Mesenchymal stem cell (in vitro differentiated cells and primary cell): Measurements from ENCODE around the gene TMEM126B.

Source experiments
- DNase-seq: peaks from one replicate; pipeline ENCODE4 v3.0.0-alpha.2; 2013
- H2AFZ ChIP-seq: one replicate; pipeline ENCODE4 v1.6.1; 2013; ENCODE audit warnings: low read depth, mild to moderate bottlenecking, control low read depth, inconsistent platforms, low read length, moderate library complexity
- H2AK5ac ChIP-seq: 2 replicates; pipeline ENCODE4 v1.6.1; 2013; ENCODE audit warnings: low read length, moderate library complexity, mild to moderate bottlenecking, inconsistent platforms; ENCODE audit not compliant: severe bottlenecking
- H2BK120ac ChIP-seq: one replicate; pipeline ENCODE4 v1.6.1; 2013; ENCODE audit warnings: low read depth, mild to moderate bottlenecking, inconsistent platforms, low read length, moderate library complexity
- H2BK12ac ChIP-seq, 2 experiments: one replicate each; pipeline ENCODE4 v1.6.1; 2013; ENCODE audit warnings: inconsistent platforms in 2 of 2, low read length in 2 of 2, mild to moderate bottlenecking in 2 of 2, moderate library complexity in 2 of 2, control low read depth in 1 of 2
- H2BK15ac ChIP-seq: one replicate; pipeline ENCODE4 v1.6.1; 2013; ENCODE audit warnings: mild to moderate bottlenecking, low read depth, inconsistent platforms; ENCODE audit not compliant: poor library complexity, severe bottlenecking
- H2BK5ac ChIP-seq: 2 replicates; pipeline ENCODE4 v1.6.1; 2013; ENCODE audit warnings: low read depth, mild to moderate bottlenecking, low read length, control low read depth, inconsistent platforms; ENCODE audit not compliant: poor library complexity, severe bottlenecking
- H3K14ac ChIP-seq, 2 experiments: one replicate each; pipeline ENCODE4 v1.6.1; 2013; ENCODE audit warnings: inconsistent platforms in 2 of 2, low read length in 2 of 2, control low read depth in 1 of 2, mild to moderate bottlenecking in 1 of 2, moderate library complexity in 1 of 2
- H3K18ac ChIP-seq, 2 experiments: one replicate each; pipeline ENCODE4 v1.6.1; 2013; ENCODE audit warnings: inconsistent platforms in 2 of 2, low read length in 2 of 2, control low read depth in 1 of 2, low read depth in 1 of 2, mild to moderate bottlenecking in 1 of 2
- H3K23ac ChIP-seq, 2 experiments: one replicate each; pipeline ENCODE4 v1.6.1; 2013; ENCODE audit warnings: inconsistent platforms in 2 of 2, low read length in 2 of 2, mild to moderate bottlenecking in 2 of 2, moderate library complexity in 2 of 2, control low read depth in 1 of 2
- H3K27ac ChIP-seq: 2 replicates; pipeline ENCODE4 v1.5.1; 2013; ENCODE audit warnings: mild to moderate bottlenecking, moderate library complexity, low read length, control low read depth, inconsistent platforms; ENCODE audit not compliant: poor library complexity, severe bottlenecking
- H3K27me3 ChIP-seq, 2 experiments: 2 replicates each; pipeline versions ENCODE4 v1.6.1 to v1.7.0; 2013; ENCODE audit warnings: low read length in 2 of 2, mild to moderate bottlenecking in 2 of 2, moderate library complexity in 2 of 2, control low read depth in 1 of 2, inconsistent platforms in 1 of 2; ENCODE audit not compliant: control insufficient read depth in 1 of 2, insufficient read depth in 1 of 2
- H3K36me3 ChIP-seq, 2 experiments: 2 replicates each; pipeline versions ENCODE4 v1.6.1 to v1.7.0; 2013; ENCODE audit warnings: low read length in 2 of 2, control low read depth in 1 of 2, inconsistent platforms in 1 of 2, low read depth in 1 of 2, mild to moderate bottlenecking in 1 of 2; ENCODE audit not compliant: insufficient read depth in 2 of 2, control insufficient read depth in 1 of 2
- H3K4ac ChIP-seq, 2 experiments: one replicate each; pipeline ENCODE4 v1.6.1; 2013; ENCODE audit warnings: inconsistent platforms in 2 of 2, low read length in 2 of 2, mild to moderate bottlenecking in 2 of 2, moderate library complexity in 2 of 2, control low read depth in 1 of 2, low read depth in 1 of 2
- H3K4me1 ChIP-seq: 2 replicates; pipeline ENCODE4 v1.6.1; 2013; ENCODE audit warnings: low read depth, low read length, control low read depth; ENCODE audit not compliant: control insufficient read depth, insufficient read depth
- H3K4me2 ChIP-seq: 2 replicates; pipeline ENCODE4 v1.6.1; 2013; ENCODE audit warnings: low read length, mild to moderate bottlenecking, inconsistent platforms; ENCODE audit not compliant: poor library complexity, severe bottlenecking
- H3K4me3 ChIP-seq, 2 experiments: 2 replicates each; pipeline versions ENCODE4 v1.5.1 to v1.7.0; 2013; ENCODE audit warnings: low read length in 2 of 2, mild to moderate bottlenecking in 2 of 2, control low read depth in 1 of 2, low read depth in 1 of 2; ENCODE audit not compliant: insufficient read depth in 1 of 2
- H3K79me1 ChIP-seq: replicated peaks from 2 replicates; pipeline ENCODE4 v1.6.1; 2013; ENCODE audit warnings: mild to moderate bottlenecking, control low read depth, low read length, inconsistent platforms; ENCODE audit not compliant: poor library complexity, severe bottlenecking
- H3K9ac ChIP-seq: 2 replicates; pipeline ENCODE4 v1.7.0; 2013; ENCODE audit warnings: mild to moderate bottlenecking, low read length, moderate library complexity
- H3K9me3 ChIP-seq: 2 replicates; pipeline ENCODE4 v1.7.0; 2013; ENCODE audit warnings: mild to moderate bottlenecking, low read length; ENCODE audit not compliant: control insufficient read depth
- H4K8ac ChIP-seq: one replicate; pipeline ENCODE4 v1.6.1; 2013; ENCODE audit warnings: inconsistent platforms, mild to moderate bottlenecking, low read length, moderate library complexity
- H4K91ac ChIP-seq: one replicate; pipeline ENCODE4 v1.6.1; 2013; ENCODE audit warnings: mild to moderate bottlenecking, low read length, inconsistent platforms
- WGBS: methylation state at CpG from one replicate; pipeline ENCODE4 v1.1.7; 2013; ENCODE audit warnings: mixed read lengths; 5-methylcytosine and 5-hydroxymethylcytosine counted together

TMEM126B gene

GRCh38 chr11:85663080-85663752 lies 34.8 kb downstream of the TMEM126B start:
- no peak overlapping the region for H2BK12ac ChIP-seq
- H2AK5ac ChIP-seq, result no peak overlapping the region
- H2BK120ac ChIP-seq, result no peak overlapping the region
- H4K8ac ChIP-seq, result no peak overlapping the region
- H3K4me3 ChIP-seq, result peak overlapping the region; percentile 92 to 96
- H2BK15ac ChIP-seq, result no peak overlapping the region
- peaks cover 0 to 45% of the 10 kb centered on the region in 2 experiments for H3K36me3 ChIP-seq
- H3K14ac ChIP-seq, result peak overlapping the region in 1 of 2 experiments; percentile 26
- H3K18ac ChIP-seq, result no peak overlapping the region
- 3% methylated on average over 8 of the region's 10 CpGs for WGBS
- no peak overlapping the region for H3K4ac ChIP-seq
- H2AFZ ChIP-seq, result no peak overlapping the region
- H3K4me1 ChIP-seq, result no peaks in the 10 kb centered on the region
- H3K9ac ChIP-seq, result peak overlapping the region; percentile 99
- no peak overlapping the region for H4K91ac ChIP-seq
- peak; percentile 24 for DNase-seq
- H3K23ac ChIP-seq, result no peak overlapping the region
- no peaks in the 10 kb centered on the region for H3K27me3 ChIP-seq
- no peak overlapping the region for H2BK5ac ChIP-seq
- no peak overlapping the region for H3K27ac ChIP-seq
- no peaks in the 10 kb centered on the region for H3K79me1 ChIP-seq
- H3K4me2 ChIP-seq, result peak overlapping the region; percentile 45
- H3K9me3 ChIP-seq, result no peaks in the 10 kb centered on the region

GRCh38 chr11:85663753-85664614 lies 35.6 kb downstream of the TMEM126B start:
- Histone ChIP-seq H3K36me3 (peaks cover 0 to 37% of the 10 kb centered on the region in 2 experiments), H3K27ac (peak overlapping the region; percentile 96), H3K23ac (peak overlapping the region in 1 of 2 experiments; percentile 95), H3K14ac (peak overlapping the region; percentile 93 to 99), H2BK12ac (no peak overlapping the region), H3K4ac (peak overlapping the region; percentile 45 to 91), H2BK120ac (peak overlapping the region; percentile 89), H2AFZ (no peak overlapping the region), H4K91ac (peak overlapping the region; percentile 64), H3K4me3 (peak overlapping the region; percentile 92 to 96), H3K27me3 (no peaks in the 10 kb centered on the region), H3K9ac (peak overlapping the region; percentile 99), H3K4me2 (peak overlapping the region; percentile 45), H4K8ac (peak overlapping the region; percentile 96), H3K79me1 (no peaks in the 10 kb centered on the region), H2BK15ac (peak overlapping the region; percentile 52), H2BK5ac (peak overlapping the region; percentile 35), H3K4me1 (no peaks in the 10 kb centered on the region), H2AK5ac (peak overlapping the region; percentile 61), H3K9me3 (no peaks in the 10 kb centered on the region), H3K18ac (peak overlapping the region; percentile 50 to 67)
- peak; percentile 81 for DNase-seq
- under 1% methylated on average over 73 of the region's 73 CpGs for WGBS

- Histone ChIP-seq H3K4me2 (peak within 1 kb of the TSS; percentile 45), H2BK15ac (peak within 1 kb of the TSS; percentile 52), H2AFZ (peak within 1 kb of the TSS; percentile 88), H3K14ac (peak within 1 kb of the TSS; percentile 93 to 99), H2BK120ac (peak within 1 kb of the TSS; percentile 89), H3K23ac (peak within 1 kb of the TSS; percentile 95 to 99), H3K4me3 (peak within 1 kb of the TSS; percentile 92 to 96), H4K91ac (peak within 1 kb of the TSS; percentile 93), H3K27ac (peak within 1 kb of the TSS; percentile 96), H2AK5ac (peak within 1 kb of the TSS; percentile 61), H4K8ac (peak within 1 kb of the TSS; percentile 96), H3K4me1 (no peaks in the 10 kb centered on the region), H3K27me3 (no peaks in the 10 kb centered on the region), H3K9me3 (no peaks in the 10 kb centered on the region), H3K36me3 (peaks cover 0 to 28% of the 10 kb centered on the region in 2 experiments), H3K4ac (peak within 1 kb of the TSS; percentile 45 to 91), H2BK12ac (no peak within 1 kb of the TSS), H3K79me1 (no peaks in the 10 kb centered on the region), H3K18ac (peak within 1 kb of the TSS; percentile 50 to 67), H2BK5ac (peak within 1 kb of the TSS; percentile 84), H3K9ac (peak within 1 kb of the TSS; percentile 99)
- DNase-seq, result peak; percentile 95
- WGBS, result 2% methylated on average over 48 of the region's 67 CpGs
Observed at GRCh38 chr11:85664615-85665481, 36.5 kb downstream of the TMEM126B start, which contains the start of gene CREBZF. Gene CREBZF (minus strand): TSS chr11:85665129. CDS start chr11:85664875, 254 bp downstream.
